RWPE1 (cell line): ENCODE results near the gene EFNA5.

Source experiments
- CTCF ChIA-PET: fragments of 350-600 bp; sonication (Branson Sonifier 250); formaldehyde crosslinking; extraction: SDS; loops from one replicate; lab custom pipeline; 2021; lab: Yijun Ruan, JAX
- POLR2A ChIA-PET: fragments of 400-600 bp; formaldehyde crosslinking; extraction: SDS; loops from one replicate; lab custom pipeline; 2020; ENCODE audit warnings: antibody characterized with exemption; ENCODE audit not compliant: low non-redundant PET; lab: Yijun Ruan, JAX
- DNase-seq: peaks from one replicate; pipeline ENCODE4 v3.0.0; 2012; ENCODE audit warnings: low spot score
- H3K27ac ChIP-seq: fragments of 450-650 bp; 2 replicates; pipeline ENCODE4 v1.5.1; 2017
- CTCF ChIP-seq: fragments of 450-650 bp; conservative IDR thresholded peaks from 2 replicates; pipeline ENCODE4 v1.5.1; 2017; ENCODE audit warnings: low read depth, mild to moderate bottlenecking

EFNA5 gene

GRCh38 chr5:107378218-107378899 lies 292.4 kb downstream of the EFNA5 start:
- TF ChIP-seq CTCF, result no peak
- DNase-seq, result no peak
- ChIA-PET POLR2A (no interaction called here), CTCF (interaction anchor here (0.6 to 1.0 kb wide), 2 partner anchors 194 to 295 kb away, joined by 3 to 5 read pairs; no protein-coding TSS in a partner anchor)
- H3K27ac ChIP-seq, result no peak overlapping the region

DNA sequence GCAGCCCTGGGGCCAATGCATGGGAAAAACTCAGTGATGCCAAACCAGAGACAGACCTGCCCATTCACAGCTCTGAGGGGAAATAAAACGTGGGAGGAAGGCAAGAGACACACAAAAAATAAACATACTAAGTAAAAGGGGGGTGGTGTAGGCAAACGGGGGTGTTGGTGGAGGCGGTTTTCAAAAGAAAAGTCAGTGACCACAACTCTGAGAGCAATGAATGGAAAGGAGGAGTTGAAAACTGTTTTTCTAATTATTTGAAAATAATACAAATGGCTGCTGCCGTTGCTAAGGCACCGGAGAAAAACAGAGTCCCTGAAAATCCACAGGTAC lies 293.5 kb downstream of the EFNA5 start:
- TF ChIP-seq CTCF, result no peak
- CTCF ChIA-PET, result no interaction called here
- POLR2A ChIA-PET, result no interaction called here
- DNase-seq, result no peak
- no peak overlapping the region for H3K27ac ChIP-seq

GRCh38 chr5:107376546-107377276 lies 294.0 kb downstream of the EFNA5 start:
- no peak overlapping the region for H3K27ac ChIP-seq
- no peak for TF ChIP-seq CTCF
- ChIA-PET POLR2A (no interaction called here), CTCF (no interaction called here)
- DNase-seq, result no peak

- TF ChIP-seq CTCF, result no peak
- ChIA-PET POLR2A (no interaction called here), CTCF (no interaction called here)
- H3K27ac ChIP-seq, result no peak overlapping the region
- DNase-seq, result no peak
Observed at GRCh38 chr5:107373549-107374263, 297.0 kb downstream of the EFNA5 start.

DNA sequence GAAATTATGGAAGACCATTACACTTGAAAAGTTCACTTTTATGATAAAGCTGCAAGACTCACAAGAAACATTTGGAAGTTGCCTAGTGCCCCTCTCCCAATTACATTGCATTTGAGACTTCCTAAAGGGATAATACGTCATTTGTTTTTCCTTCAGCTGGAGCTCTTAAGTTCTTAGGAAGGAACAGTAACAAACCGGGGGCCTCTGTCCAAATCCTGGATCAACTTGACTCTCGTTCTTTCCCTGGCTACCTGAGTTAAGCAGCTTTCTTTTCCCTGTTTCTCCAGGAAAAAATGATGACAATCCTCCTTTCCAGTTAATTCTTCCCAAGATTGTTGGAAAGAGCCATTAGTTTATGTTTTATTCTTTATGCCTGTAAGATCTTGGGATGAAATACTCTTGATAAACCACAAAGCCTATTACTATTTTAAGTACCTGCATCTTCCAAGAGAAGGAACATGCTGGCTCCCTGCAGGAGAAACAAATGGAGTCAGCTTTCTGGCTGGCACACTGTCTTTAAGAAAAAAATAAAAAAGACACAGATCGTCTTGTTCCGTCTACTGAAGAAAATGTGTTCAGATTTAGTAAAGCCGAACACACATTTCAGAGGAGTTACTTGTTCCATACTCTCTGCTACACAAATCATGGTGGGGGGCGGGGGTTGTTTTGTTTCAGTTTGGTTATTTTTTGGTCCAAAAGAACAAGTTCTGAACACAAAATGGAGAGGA lies 297.9 kb downstream of the EFNA5 start:
- no peak for TF ChIP-seq CTCF
- ChIA-PET POLR2A (no interaction called here), CTCF (interaction anchor here (0.6 kb wide), 3 partner anchors 18 to 83 kb away, joined by 3 to 7 read pairs (median 3); no protein-coding TSS in a partner anchor)
- no peak overlapping the region for H3K27ac ChIP-seq
- no peak for DNase-seq
